NCI-H146 treated with DMSO at 0.1 percent for 48 hours (cell line): Measurements from ENCODE around the gene CCM2.
"Not testable (repeated sequence)": the region's sequence is repeated elsewhere in the genome, so short reads cannot be mapped to it uniquely, and the experiment has no call there.

Experiments
- DNase-seq: peaks from one replicate; lab custom pipeline; 2025; ENCODE audit not compliant: unreplicated experiment; lab: John Stamatoyannopoulos, UW

Gene CCM2

GRCh38 chr7:44999245-45000092, 532 bp upstream of the CCM2 start:
- peak; percentile 93 for DNase-seq

DNA sequence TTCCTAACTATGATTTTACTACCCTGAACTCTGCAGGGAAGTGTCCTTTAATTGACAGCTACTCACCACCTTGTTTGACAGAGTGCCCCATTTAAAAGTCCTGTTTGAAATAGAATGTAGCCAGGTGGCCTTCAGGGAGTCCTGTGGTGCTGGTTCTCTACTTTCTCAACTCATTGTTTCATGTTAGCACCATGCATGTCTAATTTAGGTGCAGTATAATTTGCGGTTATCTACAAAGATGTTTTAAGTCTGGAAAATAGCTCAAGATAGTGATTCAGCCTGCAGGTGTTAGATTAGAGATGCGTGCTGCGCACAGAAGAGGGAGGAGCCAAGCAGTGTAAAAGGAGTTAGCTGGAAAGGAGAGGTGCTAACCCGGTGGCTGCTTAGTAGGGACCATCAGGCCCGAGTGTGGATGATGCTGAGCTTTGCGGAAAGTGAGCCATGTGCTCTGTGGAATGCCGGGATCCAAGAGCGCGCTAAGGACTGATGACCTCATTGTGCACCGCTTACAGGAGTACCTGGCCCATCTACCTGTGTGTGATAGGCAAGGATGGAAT, 1.2 kb downstream of the CCM2 start:
- peak; percentile 59 for DNase-seq

- no peak for DNase-seq
Observed at GRCh38 chr7:45001826-45002225, 1.8 kb downstream of the CCM2 start.

- DNase-seq = no peak
Observed at GRCh38 chr7:45003789-45004188, 3.8 kb downstream of the CCM2 start.

DNA sequence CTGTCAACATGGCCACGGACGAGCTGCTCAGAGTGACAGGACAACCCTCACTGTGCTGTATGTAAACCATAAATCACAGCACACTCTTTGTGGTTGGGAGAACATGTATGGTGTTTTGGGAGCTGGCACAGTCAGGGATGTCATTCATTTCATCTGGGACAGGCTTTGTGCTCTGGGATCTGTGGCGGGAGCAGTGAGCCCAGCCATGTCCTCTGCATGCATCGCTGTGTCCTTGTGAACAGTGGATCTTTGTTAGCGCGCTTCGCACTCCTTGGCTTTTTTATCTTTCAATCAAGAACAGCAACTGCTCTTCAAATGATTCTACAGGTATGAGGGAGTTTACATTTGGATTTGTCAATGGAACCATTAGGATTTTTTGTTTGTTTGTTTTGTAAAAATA, 7.1 kb downstream of the CCM2 start:
- no peak for DNase-seq

GRCh38 chr7:45007571-45008328, 7.7 kb downstream of the CCM2 start:
- no peak for DNase-seq

- no peak for DNase-seq
Observed at GRCh38 chr7:45013465-45013967, 13.5 kb downstream of the CCM2 start.

DNA sequence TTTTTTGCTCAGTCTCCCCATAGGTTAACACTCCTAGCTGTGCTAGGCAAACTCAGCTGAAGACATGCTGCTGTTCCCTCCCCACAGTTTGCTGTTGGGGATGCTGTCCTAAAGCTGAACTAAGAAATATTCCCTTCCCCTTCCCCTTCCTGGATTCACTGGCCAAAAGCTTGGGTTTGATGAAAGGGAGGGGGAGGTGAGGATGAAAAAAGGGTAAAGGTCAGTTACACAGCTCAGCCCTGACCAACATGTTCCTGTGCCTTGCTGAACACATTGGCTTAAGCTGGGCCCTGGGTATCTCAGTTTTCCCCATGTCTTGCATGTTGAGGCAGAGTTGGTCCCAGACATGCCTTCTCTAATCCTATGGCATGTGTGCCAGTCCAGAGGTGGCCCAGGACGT, 15.3 kb downstream of the CCM2 start:
- DNase-seq = no peak

DNA sequence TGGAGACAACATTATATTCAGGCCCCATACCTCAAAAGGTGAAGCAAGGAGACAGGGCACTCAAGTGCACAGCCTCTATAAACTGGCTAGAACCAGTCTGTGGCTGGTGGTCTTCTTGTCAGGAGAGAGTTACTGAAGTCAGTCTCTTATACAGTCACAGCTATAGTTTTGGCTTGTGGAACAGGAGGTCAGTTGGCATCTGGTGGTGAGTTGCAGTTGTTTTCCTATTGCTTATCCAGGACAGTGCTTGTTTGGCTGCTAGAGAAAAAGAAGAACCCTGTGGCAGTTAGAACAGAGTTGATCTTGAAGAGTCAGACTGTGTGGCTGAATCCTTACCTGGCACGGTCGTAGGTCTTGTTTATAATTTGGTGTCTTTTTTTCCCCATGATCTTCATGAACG, 17.3 kb downstream of the CCM2 start:
- DNase-seq = no peak

- DNase-seq = no peak
Observed at GRCh38 chr7:45020915-45021314, 20.9 kb downstream of the CCM2 start.

DNA sequence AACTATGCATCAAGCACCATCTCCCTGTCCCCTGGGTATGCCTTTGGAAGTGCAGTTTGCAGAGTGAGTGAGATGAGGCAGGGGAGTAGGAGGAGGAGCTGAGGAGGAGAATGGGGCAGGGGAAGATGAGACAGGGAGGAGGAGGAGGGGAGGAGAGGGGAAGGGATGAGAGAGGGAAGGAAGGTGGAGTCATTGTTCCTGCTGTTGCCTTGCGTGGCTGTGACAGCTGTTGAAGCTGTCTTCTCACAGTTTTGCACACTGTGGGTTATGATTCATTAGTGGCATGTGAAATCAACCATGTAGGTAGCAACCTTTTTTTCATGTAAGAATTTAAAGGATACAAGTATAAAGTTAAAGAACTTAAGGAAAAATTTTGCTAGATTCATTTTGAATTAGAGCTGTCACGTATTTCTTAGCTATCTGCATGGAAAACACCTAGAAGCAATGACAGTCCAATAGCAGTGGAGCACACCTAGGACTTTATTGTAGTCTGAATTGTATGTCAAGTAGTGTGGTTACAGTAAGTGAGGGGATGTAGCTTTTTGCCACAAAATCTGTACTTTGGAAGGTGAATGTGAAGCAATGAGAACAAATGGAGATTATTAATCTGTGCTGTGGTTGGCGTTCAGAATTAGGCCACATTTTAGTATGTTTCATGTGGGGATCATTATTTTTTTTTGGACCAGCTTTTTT, 21.7 kb downstream of the CCM2 start:
- DNase-seq = no peak

DNA sequence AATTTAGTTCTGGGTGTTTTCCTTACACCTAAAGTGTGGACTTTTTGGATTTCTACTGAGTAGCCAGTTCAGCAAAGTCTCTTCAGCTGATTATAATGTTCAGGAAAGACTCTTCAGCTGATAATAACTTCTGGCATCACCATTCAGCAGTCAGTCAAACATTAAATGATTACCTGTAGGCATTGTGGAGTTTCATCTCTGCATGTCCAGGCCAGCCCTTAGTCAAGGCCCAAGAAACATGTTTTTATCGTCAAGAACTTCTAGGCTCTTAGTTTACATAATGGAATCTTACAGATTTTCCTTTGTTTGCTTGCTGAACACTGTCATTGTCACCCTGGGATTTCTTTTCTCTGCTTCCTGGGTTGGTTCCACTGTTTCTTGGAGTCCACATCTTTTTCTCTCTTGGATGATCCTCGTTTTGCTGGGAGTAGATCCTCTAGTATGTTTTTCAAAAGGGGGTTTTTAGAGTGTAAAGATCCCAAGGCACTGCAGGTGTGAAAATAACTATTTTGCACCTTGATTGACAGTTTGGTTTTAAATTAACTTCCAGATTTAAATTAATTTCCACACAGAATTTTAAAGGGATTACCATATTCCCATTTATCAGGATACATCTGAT, 24.2 kb downstream of the CCM2 start:
- DNase-seq = no peak

DNA sequence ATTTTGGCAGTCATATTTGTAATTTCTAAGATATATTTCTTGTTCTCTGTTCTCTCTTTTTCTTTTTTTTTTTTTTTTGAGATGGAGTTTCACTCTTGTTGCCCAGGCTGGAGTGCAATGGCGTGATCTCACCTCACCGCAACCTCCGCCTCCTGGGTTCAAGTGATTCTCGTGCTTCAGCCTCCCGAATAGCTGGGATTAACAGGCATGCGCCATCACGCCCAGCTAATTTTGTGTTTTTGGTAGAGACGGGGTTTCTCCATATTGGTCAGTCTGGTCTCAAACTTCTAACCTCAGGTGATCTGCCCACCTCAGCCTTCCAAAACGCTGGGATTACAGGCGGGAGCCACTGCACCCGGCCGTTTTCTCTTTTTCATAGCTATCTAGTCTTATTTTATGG, 25.5 kb downstream of the CCM2 start:
- not testable (repeated sequence) for DNase-seq

- no peak for DNase-seq
Observed at GRCh38 chr7:45026013-45026412, 26.0 kb downstream of the CCM2 start.

DNA sequence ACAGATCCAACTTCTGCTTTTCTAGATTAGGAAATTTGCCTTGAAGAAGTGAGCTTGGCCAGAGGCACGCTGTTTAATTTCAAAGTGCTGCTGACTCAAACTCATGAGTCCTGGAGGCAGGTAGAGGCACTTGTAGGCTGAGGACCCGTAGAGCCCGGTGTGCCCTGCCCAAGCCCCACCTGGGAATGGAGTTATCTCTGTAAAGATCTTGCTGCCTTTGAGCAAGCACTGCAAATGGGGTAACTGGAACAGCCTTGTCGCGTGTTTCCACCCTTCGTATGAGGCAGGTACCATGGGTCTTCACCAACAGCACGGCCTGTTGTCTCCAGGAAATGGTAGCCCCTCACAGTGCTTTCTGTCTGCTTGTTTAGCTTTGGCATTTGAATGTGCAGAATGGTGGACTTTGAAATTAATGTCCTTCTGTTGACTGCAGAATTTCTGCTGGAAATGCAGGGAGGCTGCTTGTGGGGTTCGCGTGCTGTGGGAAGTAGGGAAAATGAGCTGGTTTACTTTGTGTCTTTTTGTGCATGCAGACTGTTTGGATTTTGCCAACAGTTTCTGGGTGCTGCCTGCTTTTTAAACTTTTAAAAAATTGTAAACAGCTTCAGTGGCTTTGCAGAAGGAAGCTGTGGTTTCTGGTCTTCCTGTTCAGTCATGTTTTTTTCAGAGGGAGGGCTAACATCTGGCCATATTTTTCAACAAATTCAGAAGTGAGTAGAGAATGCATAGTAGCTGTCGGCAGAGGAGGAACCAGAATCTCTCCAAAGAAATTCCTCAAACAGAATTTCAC, 27.2 kb downstream of the CCM2 start:
- DNase-seq = no peak

DNA sequence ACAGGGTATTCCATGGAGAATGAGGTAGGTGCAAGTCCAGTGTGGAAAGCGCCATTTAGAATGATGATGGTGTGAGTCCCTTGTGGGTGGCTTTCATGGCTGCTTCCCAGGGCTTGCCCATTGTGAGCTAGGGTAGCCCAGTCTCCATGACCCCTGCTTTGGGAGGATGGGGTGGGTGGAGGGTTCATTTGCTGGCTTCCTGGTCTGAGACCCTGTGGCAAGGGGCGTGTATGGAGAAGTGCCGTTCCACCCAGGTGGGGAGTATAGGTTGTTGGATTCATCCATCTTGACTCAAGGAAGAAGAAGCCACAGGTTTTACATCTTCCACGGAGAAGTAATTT, 27.7 kb downstream of the CCM2 start:
- DNase-seq = no peak

DNA sequence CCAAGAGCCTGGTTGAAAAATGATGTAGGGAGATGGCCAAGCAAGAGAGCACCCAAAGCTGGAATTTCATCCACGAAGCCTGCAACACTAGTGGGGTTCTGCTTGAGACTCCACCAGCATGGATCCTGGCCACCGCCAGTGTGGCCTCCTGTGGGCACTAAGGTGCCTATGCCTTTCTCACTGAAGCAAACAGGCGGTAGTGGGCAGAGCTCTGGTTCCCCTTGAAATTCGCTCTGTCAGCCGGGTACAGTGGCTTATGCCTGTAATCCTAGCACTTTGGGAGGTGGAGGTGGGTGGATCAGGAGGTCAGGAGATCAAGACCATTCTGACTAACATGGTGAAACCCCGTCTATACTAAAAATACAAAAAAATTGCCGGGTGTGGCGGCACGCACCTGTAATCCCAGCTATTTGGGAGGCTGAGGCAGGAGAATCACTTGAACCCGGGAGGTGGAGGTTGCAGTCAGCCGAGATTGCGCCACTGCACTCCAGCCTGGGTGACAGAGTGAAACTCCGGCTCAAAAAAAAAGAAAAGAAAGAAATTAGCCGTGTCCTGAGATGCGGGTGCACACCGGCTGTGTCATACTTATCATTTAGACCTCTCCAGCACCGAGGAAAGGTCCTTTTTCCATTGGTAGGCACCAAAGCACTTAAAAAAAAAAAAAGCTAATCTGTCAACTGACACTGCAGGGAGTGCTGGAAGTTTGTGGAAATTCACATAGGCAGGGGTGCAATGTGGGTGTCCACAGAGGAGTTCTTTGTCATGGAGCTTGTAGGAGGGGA, 28.3 kb downstream of the CCM2 start:
- DNase-seq = no peak

GRCh38 chr7:45028920-45029344, 28.9 kb downstream of the CCM2 start:
- no peak for DNase-seq

DNA sequence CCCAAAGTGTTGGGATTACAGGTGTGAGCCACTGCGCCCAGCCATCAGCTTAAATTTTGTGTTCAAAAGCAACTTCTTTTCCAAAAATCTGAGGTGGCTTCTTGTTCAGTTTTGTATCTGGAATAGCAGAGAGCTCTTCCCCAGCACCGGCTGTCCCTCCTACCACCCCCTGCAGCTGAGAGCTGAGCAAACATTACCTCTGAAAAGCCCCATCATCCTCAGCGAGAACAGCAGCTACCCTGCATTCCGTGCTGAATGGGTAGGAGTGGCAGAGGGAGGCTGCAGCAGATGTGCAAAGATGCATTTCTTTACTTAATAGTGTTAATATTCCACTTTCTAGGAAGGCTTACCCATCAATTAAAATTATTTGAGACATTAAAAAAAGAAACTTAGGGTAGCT, 31.8 kb downstream of the CCM2 start:
- DNase-seq = peak; percentile 33
